OCI-LY1 (cell line): ENCODE measurements around the gene PTPRD.

Experiments used
- EZH2 ChIP-seq: fragments of 200-600 bp; sonication (generic), shearing (Covaris generic); IDR thresholded peaks from 2 replicates; pipeline ENCODE4 v1.8.0; 2017; ENCODE audit warnings: borderline replicate concordance, mixed run types, mild to moderate bottlenecking, antibody characterized with exemption, low read length, moderate library complexity, mixed read lengths
- TF ChIP-seq, protein P1 (sequence below): fragments of 200-600 bp; sonication (generic), shearing (Covaris generic); IDR thresholded peaks from 2 replicates; pipeline ENCODE4 v1.5.1; 2017; ENCODE audit warnings: mild to moderate bottlenecking, antibody characterized with exemption, low read length, moderate library complexity, mixed read lengths

DNA sequence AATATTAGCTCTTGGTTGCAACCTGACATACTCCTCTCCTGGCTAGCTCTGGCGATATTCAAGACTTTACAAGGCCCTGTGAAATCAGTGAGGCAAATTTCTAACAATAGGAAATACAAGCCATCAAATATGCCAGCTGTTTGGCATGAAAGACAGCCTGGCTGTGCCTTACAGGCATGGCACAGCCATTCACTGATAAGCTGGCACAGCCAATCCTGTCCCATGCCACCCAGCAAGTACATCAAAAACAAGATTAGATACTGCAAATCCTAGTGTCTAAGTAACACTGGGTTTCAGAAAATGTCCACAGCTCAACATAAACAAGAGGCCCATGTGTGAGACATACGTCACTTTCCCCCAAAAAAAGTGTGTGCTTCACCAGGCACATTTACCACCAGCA, 1767.4 kb downstream of the PTPRD start:
- TF ChIP-seq, protein P1, sequence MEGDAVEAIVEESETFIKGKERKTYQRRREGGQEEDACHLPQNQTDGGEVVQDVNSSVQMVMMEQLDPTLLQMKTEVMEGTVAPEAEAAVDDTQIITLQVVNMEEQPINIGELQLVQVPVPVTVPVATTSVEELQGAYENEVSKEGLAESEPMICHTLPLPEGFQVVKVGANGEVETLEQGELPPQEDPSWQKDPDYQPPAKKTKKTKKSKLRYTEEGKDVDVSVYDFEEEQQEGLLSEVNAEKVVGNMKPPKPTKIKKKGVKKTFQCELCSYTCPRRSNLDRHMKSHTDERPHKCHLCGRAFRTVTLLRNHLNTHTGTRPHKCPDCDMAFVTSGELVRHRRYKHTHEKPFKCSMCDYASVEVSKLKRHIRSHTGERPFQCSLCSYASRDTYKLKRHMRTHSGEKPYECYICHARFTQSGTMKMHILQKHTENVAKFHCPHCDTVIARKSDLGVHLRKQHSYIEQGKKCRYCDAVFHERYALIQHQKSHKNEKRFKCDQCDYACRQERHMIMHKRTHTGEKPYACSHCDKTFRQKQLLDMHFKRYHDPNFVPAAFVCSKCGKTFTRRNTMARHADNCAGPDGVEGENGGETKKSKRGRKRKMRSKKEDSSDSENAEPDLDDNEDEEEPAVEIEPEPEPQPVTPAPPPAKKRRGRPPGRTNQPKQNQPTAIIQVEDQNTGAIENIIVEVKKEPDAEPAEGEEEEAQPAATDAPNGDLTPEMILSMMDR = no peak
- TF ChIP-seq EZH2 = no peak
